Measurements from ENCODE around the gene CCDC28B. TPM values are rescaled to one million over a fixed set of nuclear protein-coding genes. Genes with fewer than 3 reads are reported as not detected.

Gene CCDC28B
- total RNA-seq, 1 donor from 2014 or later = 29.1 TPM

DNA sequence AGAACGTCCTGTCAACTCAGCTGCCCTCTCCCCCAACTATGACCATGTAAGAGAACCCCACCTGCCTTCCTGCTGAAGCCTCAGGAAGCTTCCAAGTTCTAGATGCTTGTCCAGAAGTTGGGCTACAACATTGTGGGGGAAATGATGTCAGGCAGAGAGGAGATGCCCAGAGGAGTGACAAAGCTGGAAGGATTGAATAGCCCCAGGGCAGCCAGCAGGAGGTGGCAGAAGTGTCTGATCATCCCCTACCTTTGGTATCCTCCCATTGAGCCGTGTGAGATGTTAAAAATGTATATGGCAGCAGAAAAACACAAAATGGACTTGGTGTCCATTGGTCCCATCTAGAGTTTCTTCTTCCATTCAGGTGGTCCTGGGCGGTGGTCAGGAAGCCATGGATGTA is 28.4 kb downstream of the CCDC28B start:
- intact Hi-C loops (cut with DNase I) = no loop called here
- H3K9me3 ChIP-seq = no peaks in the 10 kb centered on the region
- no peak overlapping the region for H3K4me3 ChIP-seq
- peaks cover 73 to 82% of the 10 kb centered on the region in 2 donors for H3K36me3 ChIP-seq
- no peaks in the 10 kb centered on the region for H3K27me3 ChIP-seq
- TF ChIP-seq CTCF (IDR thresholded peaks at IDR 0.05) = no peak
- H3K4me1 ChIP-seq = peaks cover 2% of the 10 kb centered on the region in 2 donors
- no peak overlapping the region for H3K27ac ChIP-seq
- DNase-seq (ENCODE audit: low spot score in 2 of 2) = no peak

GRCh38 chr1:32231843-32232432 is 31.5 kb downstream of the CCDC28B start:
- no peak for TF ChIP-seq CTCF (IDR thresholded peaks at IDR 0.05)
- DNase-seq (ENCODE audit: low spot score in 2 of 2) = no peak
- Histone ChIP-seq H3K4me3 (no peak overlapping the region), H3K4me1 (no peaks in the 10 kb centered on the region), H3K36me3 (peaks cover 48 to 54% of the 10 kb centered on the region in 2 donors), H3K9me3 (no peaks in the 10 kb centered on the region), H3K27me3 (no peaks in the 10 kb centered on the region), H3K27ac (no peak overlapping the region)
- intact Hi-C loops (cut with DNase I) = no loop called here

- Histone ChIP-seq H3K4me3 (no peak overlapping the region), H3K27me3 (no peaks in the 10 kb centered on the region), H3K9me3 (no peaks in the 10 kb centered on the region), H3K27ac (no peak overlapping the region), H3K4me1 (no peaks in the 10 kb centered on the region), H3K36me3 (peaks cover 42 to 46% of the 10 kb centered on the region in 2 donors)
- DNase-seq (ENCODE audit: low spot score in 2 of 2) = no peak
- no peak for TF ChIP-seq CTCF (IDR thresholded peaks at IDR 0.05)
- intact Hi-C loops (cut with DNase I) = no loop called here
Observed at GRCh38 chr1:32232558-32233304, 32.3 kb downstream of the CCDC28B start.

DNA sequence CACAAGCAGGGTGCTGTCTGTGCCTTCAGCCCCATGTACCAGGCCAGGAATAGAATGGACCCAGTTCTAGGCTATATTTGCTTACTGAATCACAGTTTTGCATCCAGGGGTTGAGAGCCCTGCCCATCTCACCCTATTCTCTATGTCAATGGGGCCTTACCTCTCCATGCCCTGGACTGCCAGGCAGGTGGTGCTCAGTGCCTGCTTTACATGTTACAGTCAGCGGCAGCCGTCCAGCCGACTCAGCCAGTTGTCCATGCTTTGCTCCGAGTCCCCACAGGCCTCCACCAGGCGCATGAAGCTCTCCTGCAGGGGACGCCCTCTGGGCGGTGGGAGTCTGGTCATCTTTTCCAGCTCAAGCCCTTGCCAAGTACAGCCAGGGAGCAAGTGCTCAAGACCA is 34.4 kb downstream of the CCDC28B start:
- Histone ChIP-seq H3K4me1 (no peaks in the 10 kb centered on the region), H3K4me3 (no peak overlapping the region), H3K9me3 (no peaks in the 10 kb centered on the region), H3K36me3 (peaks cover 23 to 27% of the 10 kb centered on the region in 2 donors), H3K27me3 (no peaks in the 10 kb centered on the region), H3K27ac (no peak overlapping the region)
- intact Hi-C loops (cut with DNase I) = no loop called here
- no peak for DNase-seq (ENCODE audit: low spot score in 2 of 2)
- TF ChIP-seq CTCF (IDR thresholded peaks at IDR 0.05) = no peak

GRCh38 chr1:32239337-32239736 is 38.9 kb downstream of the CCDC28B start:
- peak overlapping the region; percentile 87 to 89 for H3K27ac ChIP-seq
- no peaks in the 10 kb centered on the region for H3K36me3 ChIP-seq
- DNase-seq (ENCODE audit: low spot score in 2 of 2) = no peak
- intact Hi-C loops (cut with DNase I) = no loop called here
- no peaks in the 10 kb centered on the region for H3K27me3 ChIP-seq
- TF ChIP-seq CTCF (IDR thresholded peaks at IDR 0.05) = no peak
- no peak overlapping the region for H3K4me3 ChIP-seq
- no peaks in the 10 kb centered on the region for H3K9me3 ChIP-seq
- H3K4me1 ChIP-seq = peaks cover 0 to 8% of the 10 kb centered on the region in 2 donors
